HUDEP-2 (cell line): ENCODE data around the gene NOXRED1.

ENCODE experiments used
- DNase-seq, 76 experiments: peaks; one replicate each; lab custom pipeline; 2025; ENCODE audit not compliant: unreplicated experiment in 76 of 76; lab: John Stamatoyannopoulos, UW

Gene NOXRED1

GRCh38 chr14:77346495-77346894 is 76.8 kb downstream of the NOXRED1 start:
- DNase-seq = no peak

GRCh38 chr14:77344377-77344996 is 78.8 kb downstream of the NOXRED1 start:
- no peak for DNase-seq
